Gastrocnemius medialis (tissue), 4 donors: ENCODE measurements around the gene ARL3. TPM values are rescaled to one million over a fixed set of nuclear protein-coding genes. Genes with fewer than 3 reads are reported as not detected.
A peak's percentile ranks its signal among the peaks of the same experiment; 100 is the strongest.

Experiments
- ATAC-seq, 2 donors: fragments of 150-250 bp; one replicate each; pipeline ENCODE4 v1.9.1; 2016
- DNase-seq, 2 donors: peaks; one replicate each; pipeline ENCODE4 v3.0.0-alpha.2; 2019
- H3K27ac ChIP-seq, 4 donors: fragments of 200-600 bp; sonication (generic); 1 replicate in 1 of 4; 2 replicates in 3 of 4; pipeline ENCODE4 v1.5.1; 2016 to 2018; ENCODE audit warnings: mild to moderate bottlenecking in 2 of 4, moderate library complexity in 1 of 4
- H3K27me3 ChIP-seq, 3 donors: fragments of 200-600 bp; sonication (generic) in 2 of 3; 1 replicate in 1 of 3; 2 replicates in 2 of 3; pipeline versions ENCODE4 v1.5.1 to v1.6.0; 2016 to 2019; ENCODE audit warnings: mild to moderate bottlenecking in 1 of 3, moderate library complexity in 1 of 3
- H3K36me3 ChIP-seq, 2 donors: fragments of 200-600 bp; sonication (generic) in 1 of 2; one replicate each; pipeline ENCODE4 v1.5.1; 2017 to 2018
- H3K4me1 ChIP-seq, 2 donors: fragments of 200-600 bp; sonication (generic) in 1 of 2; one replicate each; pipeline ENCODE4 v1.5.1; 2016 to 2017; ENCODE audit warnings: mild to moderate bottlenecking in 2 of 2
- H3K4me3 ChIP-seq, 4 donors: fragments of 200-600 bp; sonication (generic) in 3 of 4; 1 replicate in 1 of 4; 2 replicates in 3 of 4; pipeline ENCODE4 v1.5.1; 2016 to 2019; ENCODE audit warnings: mild to moderate bottlenecking in 2 of 4
- H3K9me3 ChIP-seq, 3 donors: fragments of 200-600 bp; sonication (generic) in 2 of 3; 1 replicate in 1 of 3; 2 replicates in 2 of 3; pipeline ENCODE4 v1.5.1; 2016 to 2019
- POLR2A ChIP-seq, 2 donors: fragments of 450-650 bp; IDR thresholded peaks; one replicate each; pipeline ENCODE4 v1.6.1; 2017; ENCODE audit warnings: antibody characterized with exemption in 2 of 2, mild to moderate bottlenecking in 2 of 2, moderate library complexity in 2 of 2
- in situ Hi-C, 4 donors: fragments of 200-750 bp; cut with MboI; loops; one replicate each; pipeline versions ENCODE4 v1.15.0 to v1.8.0; 2017; ENCODE audit warnings: low sequenced_read_pairs in 4 of 4
- intact Hi-C: fragments of 100-400 bp; cut with DNase I; formaldehyde crosslinking; loops from one replicate; pipeline ENCODE4 v1.15.1; 2023; ENCODE audit warnings: low total_unique reads
- total RNA-seq, 4 donors: library from RNA; depleted of rRNA; stranded (reverse); fragments of >200 nt; gene quantifications; one replicate each; pipeline versions ENCODE4 v1.1.0 to v1.2.3, GENCODE V29; 2016
- TF ChIP-seq, protein P1 (sequence below), 5 experiments: fragments of 450-650 bp in 3 of 5; fragments of 200-600 bp in 2 of 5; sonication (generic) in 2 of 5; IDR thresholded peaks in 4 of 5; conservative IDR thresholded peaks in 1 of 5; 1 replicate in 4 of 5; 2 replicates in 1 of 5; pipeline ENCODE4 v1.5.1; 2016 to 2019; ENCODE audit warnings: antibody characterized with exemption in 5 of 5, mild to moderate bottlenecking in 3 of 5, moderate library complexity in 3 of 5

The ARL3 gene
- total RNA-seq, 4 donors from 2014 or later = 1.0 to 2.4 (median 1.5) TPM

DNA sequence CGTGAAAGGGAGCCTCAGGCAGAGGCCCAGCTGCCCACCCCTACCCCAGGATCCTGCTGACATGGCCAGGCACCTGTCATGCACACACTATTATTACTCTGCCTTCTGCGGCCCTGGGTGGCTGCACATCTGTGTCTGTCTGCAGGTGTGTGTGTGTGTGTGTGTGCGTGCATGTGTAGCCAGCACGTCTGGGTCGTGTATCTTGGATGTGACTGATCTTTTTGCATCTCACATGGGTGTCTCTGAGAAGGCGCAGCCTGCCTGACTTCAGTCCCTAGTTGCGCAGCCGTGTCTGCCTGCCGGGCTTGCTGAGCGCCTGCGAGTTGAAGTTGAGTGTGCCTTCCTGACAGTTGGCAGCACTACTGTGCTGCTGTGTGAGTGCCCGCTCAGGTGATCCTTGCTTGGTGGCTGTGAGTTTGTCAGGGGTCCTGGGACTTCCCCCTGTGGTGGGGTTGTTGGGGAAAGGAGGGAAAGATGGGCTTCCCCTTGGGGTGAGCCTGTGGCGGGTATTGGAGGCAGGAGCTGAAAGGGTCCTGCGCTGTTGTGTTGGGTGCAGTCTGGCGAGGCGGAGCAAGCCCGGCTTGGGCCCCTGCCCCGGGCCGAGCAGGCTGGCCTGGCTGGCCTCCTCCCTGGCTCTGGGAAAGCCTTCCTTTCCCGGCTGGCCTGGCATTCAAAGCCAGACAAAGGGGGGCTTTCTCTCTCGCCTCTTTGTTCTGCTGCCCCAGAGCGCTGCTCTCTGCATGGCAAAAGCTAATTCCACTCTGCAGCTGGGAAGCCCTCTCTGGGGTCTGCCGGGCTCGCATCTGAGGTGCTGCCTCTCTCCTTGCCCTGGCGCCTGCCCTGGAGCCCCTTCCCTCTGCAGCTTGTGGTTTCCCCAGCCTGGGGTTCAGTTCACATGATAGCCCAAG lies 65.1 kb downstream of the ARL3 start:
- intact Hi-C loops (no loop called here), in situ Hi-C loops (no loop called here)
- Histone ChIP-seq H3K4me1 (peaks cover 53 to 60% of the 10 kb centered on the region in 2 donors), H3K36me3 (no peaks in the 10 kb centered on the region), H3K4me3 (peak overlapping the region; percentile 62 to 90 (median 80)), H3K27me3 (no peaks in the 10 kb centered on the region), H3K9me3 (no peaks in the 10 kb centered on the region), H3K27ac (peak overlapping the region; percentile 60 to 100 (median 100))
- ATAC-seq (no peak), DNase-seq (peak in 1 of 2 donors; percentile 52)
- TF ChIP-seq, protein P1, sequence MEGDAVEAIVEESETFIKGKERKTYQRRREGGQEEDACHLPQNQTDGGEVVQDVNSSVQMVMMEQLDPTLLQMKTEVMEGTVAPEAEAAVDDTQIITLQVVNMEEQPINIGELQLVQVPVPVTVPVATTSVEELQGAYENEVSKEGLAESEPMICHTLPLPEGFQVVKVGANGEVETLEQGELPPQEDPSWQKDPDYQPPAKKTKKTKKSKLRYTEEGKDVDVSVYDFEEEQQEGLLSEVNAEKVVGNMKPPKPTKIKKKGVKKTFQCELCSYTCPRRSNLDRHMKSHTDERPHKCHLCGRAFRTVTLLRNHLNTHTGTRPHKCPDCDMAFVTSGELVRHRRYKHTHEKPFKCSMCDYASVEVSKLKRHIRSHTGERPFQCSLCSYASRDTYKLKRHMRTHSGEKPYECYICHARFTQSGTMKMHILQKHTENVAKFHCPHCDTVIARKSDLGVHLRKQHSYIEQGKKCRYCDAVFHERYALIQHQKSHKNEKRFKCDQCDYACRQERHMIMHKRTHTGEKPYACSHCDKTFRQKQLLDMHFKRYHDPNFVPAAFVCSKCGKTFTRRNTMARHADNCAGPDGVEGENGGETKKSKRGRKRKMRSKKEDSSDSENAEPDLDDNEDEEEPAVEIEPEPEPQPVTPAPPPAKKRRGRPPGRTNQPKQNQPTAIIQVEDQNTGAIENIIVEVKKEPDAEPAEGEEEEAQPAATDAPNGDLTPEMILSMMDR (IDR thresholded peaks at IDR 0.05 in 4 of 5, conservative IDR thresholded peaks at IDR 0.05 in 1 of 5) = no peak
- TF ChIP-seq POLR2A (IDR thresholded peaks at IDR 0.05) = no peak

DNA sequence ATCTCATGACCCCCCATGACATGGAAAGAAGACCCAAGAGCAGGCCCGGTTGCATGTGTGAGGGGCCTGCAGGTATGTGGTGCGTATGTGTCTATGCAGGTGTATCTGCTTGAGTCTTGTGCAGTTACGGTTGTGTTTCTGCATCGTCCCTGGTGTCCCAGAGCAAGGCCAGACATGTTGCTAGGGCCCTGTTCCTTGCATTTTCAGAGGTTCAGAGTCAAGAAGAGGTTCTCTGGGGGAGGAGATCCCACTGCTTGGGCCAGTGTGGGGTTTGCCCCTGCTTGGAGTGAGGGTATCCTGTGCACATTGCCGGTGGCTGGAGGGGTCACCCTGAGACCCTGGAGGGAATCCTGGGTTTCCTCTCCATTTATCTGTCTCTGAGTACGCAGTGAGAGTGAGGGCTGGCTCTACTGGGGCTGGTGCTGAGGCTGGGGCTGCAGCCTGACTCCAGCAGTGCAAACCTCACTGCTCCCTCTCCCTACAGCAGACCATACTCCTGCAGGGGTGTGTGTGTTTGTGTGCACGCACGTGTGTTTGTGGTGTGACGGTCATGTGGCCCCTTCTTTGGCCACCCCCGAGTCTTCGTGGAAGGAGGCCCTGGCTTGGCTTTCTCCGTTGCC lies 65.8 kb downstream of the ARL3 start:
- no peak for TF ChIP-seq POLR2A (IDR thresholded peaks at IDR 0.05)
- TF ChIP-seq, protein P1 (IDR thresholded peaks at IDR 0.05 in 4 of 5, conservative IDR thresholded peaks at IDR 0.05 in 1 of 5) = no peak
- Histone ChIP-seq H3K27me3 (no peaks in the 10 kb centered on the region), H3K4me1 (peaks cover 53 to 60% of the 10 kb centered on the region in 2 donors), H3K9me3 (no peaks in the 10 kb centered on the region), H3K27ac (peak overlapping the region; percentile 99 to 100 (median 100)), H3K36me3 (no peaks in the 10 kb centered on the region), H3K4me3 (peak overlapping the region; percentile 62 to 90 (median 80))
- intact Hi-C loops = no loop called here
- in situ Hi-C loops = no loop called here
- no peak for ATAC-seq
- DNase-seq = no peak

- Histone ChIP-seq H3K36me3 (no peaks in the 10 kb centered on the region), H3K27ac (peak overlapping the region; percentile 99 to 100 (median 100)), H3K27me3 (no peaks in the 10 kb centered on the region), H3K4me3 (peak overlapping the region; percentile 62 to 90 (median 80)), H3K9me3 (no peaks in the 10 kb centered on the region), H3K4me1 (peaks cover 53 to 60% of the 10 kb centered on the region in 2 donors)
- in situ Hi-C loops (no loop called here), intact Hi-C loops (loop anchor here (2.0 kb wide), 1 partner anchor 65 kb away; no protein-coding TSS in a partner anchor)
- no peak for DNase-seq
- ATAC-seq = no peak
- TF ChIP-seq, protein P1 (IDR thresholded peaks at IDR 0.05 in 4 of 5, conservative IDR thresholded peaks at IDR 0.05 in 1 of 5) = no peak
- no peak for TF ChIP-seq POLR2A (IDR thresholded peaks at IDR 0.05)
Measured at GRCh38 chr10:102647443-102648268, 66.5 kb downstream of the ARL3 start.

- Histone ChIP-seq H3K4me3 (peak overlapping the region; percentile 62 to 90 (median 80)), H3K27ac (peak overlapping the region; percentile 99 to 100 (median 100)), H3K27me3 (no peaks in the 10 kb centered on the region), H3K9me3 (no peaks in the 10 kb centered on the region), H3K4me1 (peaks cover 53 to 58% of the 10 kb centered on the region in 2 donors), H3K36me3 (no peaks in the 10 kb centered on the region)
- intact Hi-C loops (loop anchor here (1.0 to 2.0 kb wide), 4 partner anchors 22 to 253 kb away; partner anchors contain the start of gene ACTR1A), in situ Hi-C loops (no loop called here)
- TF ChIP-seq, protein P1 (IDR thresholded peaks at IDR 0.05 in 4 of 5, conservative IDR thresholded peaks at IDR 0.05 in 1 of 5) = no peak
- no peak for TF ChIP-seq POLR2A (IDR thresholded peaks at IDR 0.05)
- DNase-seq = peak in 1 of 2 donors; percentile 35
- no peak for ATAC-seq
Measured at GRCh38 chr10:102646610-102647442, 67.4 kb downstream of the ARL3 start.
